ENCODE measurements around the gene MAP3K12. TPM values are rescaled to one million over a fixed set of nuclear protein-coding genes. Genes with fewer than 3 reads are reported as not detected.

The MAP3K12 gene
- total RNA-seq, 1 donor from 2014 or later = 6.0 TPM

DNA sequence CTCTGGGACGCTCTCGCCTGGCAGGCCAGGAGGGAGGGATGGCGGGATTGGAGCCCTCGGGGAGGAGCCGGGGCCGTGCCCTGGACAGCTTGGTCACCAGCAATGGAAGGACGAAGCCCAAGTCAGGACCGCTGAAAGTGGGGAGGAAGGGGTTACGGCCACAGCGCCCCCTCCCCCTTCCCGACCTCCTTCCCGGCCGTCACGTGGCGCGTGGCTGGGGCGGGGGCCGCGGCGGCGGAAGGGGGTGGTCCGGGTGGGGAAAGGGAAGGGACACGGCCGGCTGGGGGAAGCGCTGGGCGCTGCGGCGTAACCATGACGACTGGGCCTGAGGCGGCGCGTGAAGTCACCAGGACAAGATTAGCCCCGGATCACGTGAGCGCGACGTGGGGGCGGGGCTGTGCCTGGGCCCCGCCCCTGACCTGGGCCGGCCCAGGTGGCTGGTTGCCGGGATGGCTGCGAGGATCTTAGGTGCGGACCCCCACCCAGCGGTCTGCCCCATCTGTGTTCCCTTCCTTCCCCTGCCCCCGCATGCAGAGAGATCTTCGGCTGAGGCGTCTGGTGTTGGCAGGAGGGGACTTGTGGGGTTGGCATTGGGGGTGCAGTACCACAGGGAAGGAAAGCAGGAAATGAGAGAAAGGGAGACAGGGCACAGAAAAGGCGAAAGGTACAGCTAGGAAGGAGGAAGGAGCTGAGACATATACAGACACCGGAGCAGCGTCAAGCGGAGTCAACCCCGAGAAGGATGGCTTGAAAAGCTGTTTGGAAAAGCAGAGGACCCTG, 6.2 kb downstream of the MAP3K12 start:
- TF ChIP-seq, protein P1, sequence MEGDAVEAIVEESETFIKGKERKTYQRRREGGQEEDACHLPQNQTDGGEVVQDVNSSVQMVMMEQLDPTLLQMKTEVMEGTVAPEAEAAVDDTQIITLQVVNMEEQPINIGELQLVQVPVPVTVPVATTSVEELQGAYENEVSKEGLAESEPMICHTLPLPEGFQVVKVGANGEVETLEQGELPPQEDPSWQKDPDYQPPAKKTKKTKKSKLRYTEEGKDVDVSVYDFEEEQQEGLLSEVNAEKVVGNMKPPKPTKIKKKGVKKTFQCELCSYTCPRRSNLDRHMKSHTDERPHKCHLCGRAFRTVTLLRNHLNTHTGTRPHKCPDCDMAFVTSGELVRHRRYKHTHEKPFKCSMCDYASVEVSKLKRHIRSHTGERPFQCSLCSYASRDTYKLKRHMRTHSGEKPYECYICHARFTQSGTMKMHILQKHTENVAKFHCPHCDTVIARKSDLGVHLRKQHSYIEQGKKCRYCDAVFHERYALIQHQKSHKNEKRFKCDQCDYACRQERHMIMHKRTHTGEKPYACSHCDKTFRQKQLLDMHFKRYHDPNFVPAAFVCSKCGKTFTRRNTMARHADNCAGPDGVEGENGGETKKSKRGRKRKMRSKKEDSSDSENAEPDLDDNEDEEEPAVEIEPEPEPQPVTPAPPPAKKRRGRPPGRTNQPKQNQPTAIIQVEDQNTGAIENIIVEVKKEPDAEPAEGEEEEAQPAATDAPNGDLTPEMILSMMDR (IDR thresholded peaks at IDR 0.05) = no peak
- Mint-ChIP-seq H3K36me3 (ENCODE audit: low read depth) (peaks cover 1% of the 10 kb centered on the region), H3K4me3 (peak overlapping the region; percentile 87), H3K27ac (peak overlapping the region; percentile 84), H3K4me1 (peaks cover 21% of the 10 kb centered on the region), H3K9me3 (no peaks in the 10 kb centered on the region), H3K27me3 (no peaks in the 10 kb centered on the region)
- ATAC-seq (ENCODE audit: low read depth) (peak; percentile 92), DNase-seq (peak; percentile 95)
- intact Hi-C loops (cut with micrococcal nuclease) = loop anchor here (1.0 to 2.0 kb wide), 3 partner anchors 8 to 172 kb away; partner anchors contain the start of genes AAAS, PRR13 and TARBP2
- CTCF ChIA-PET = interaction anchor here (1.2 to 1.4 kb wide), 2 partner anchors 11 to 169 kb away, joined by 3 to 4 read pairs; no protein-coding TSS in a partner anchor
- POLR2A ChIA-PET = interaction anchor here (0.7 to 5.3 kb wide), 6 partner anchors 7 to 52 kb away, joined by 3 to 53 read pairs (median 6); partner anchors contain the start of genes MAP3K12, PRR13 and TARBP2

DNA sequence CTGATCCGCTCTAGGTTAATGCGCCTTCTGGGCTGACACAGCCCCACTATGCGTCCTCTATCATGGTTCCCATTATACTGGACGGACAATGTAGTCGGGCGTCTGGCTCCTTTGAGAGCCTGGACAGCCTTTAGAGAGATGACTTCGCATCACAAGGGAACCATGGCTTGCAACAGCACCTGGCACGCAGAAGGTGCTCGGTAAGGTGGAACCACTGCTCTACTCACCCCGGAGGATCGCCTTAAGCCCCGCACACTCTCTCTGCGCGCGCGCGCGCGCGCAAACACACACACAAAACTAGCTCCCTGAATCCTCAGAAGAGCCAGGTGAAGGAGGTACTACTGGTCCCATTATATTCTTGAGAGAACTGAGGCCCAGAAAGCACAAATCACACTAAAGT, 7.1 kb downstream of the MAP3K12 start:
- ATAC-seq (ENCODE audit: low read depth) = no peak
- H3K4me1 Mint-ChIP-seq = peaks cover 21% of the 10 kb centered on the region
- intact Hi-C loops (cut with micrococcal nuclease) = loop anchor here (2.0 kb wide), 1 partner anchor 171 kb away; the partner anchor contains the start of gene AAAS

DNA sequence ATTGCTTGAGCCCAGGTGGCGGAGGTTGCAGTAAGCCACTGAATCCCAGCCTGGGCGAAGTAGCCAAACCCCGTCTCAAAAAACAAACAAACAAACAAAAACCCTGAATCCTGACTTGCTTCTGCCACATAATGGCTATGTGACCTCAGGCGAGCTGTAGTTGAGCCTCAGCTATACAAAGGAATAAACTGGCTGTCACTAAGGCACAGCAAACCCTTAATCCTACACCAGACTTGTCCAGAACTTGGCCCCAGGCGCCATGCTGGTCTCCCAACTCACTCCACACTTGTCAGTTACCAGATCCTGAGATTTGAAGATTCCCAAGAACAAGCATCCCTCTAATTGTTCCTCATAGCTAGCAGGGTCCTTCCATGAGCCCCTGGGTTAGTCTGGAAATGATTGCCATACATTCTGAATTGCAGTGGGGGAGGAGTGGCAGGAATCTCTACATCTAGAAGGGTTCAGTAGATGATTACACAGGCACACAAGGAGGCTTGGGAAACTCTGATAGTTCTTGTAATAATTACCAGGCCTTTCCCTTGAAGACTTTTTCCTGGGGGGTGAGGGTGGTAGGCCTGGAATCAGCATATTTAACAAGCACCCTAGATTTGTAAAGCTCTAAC, 9.9 kb downstream of the MAP3K12 start:
- H3K27me3 Mint-ChIP-seq = no peaks in the 10 kb centered on the region
- DNase-seq (no peak), ATAC-seq (ENCODE audit: low read depth) (no peak)
- TF ChIP-seq, protein P1 (IDR thresholded peaks at IDR 0.05) = no peak
- H3K9me3 Mint-ChIP-seq = no peaks in the 10 kb centered on the region
- ChIA-PET CTCF (no interaction called here), POLR2A (interaction anchor here (1.8 to 5.3 kb wide), 2 partner anchors 11 kb away, joined by 8 to 53 read pairs; partner anchors contain the start of genes MAP3K12 and TARBP2)
- peaks cover 21% of the 10 kb centered on the region for H3K4me1 Mint-ChIP-seq
- H3K36me3 Mint-ChIP-seq (ENCODE audit: low read depth) = peaks cover 16% of the 10 kb centered on the region
- no peak overlapping the region for H3K27ac Mint-ChIP-seq
- no peak overlapping the region for H3K4me3 Mint-ChIP-seq
- intact Hi-C loops (cut with micrococcal nuclease) = no loop called here

More for the DNA sequence above, 7.1 kb downstream of the MAP3K12 start:
- H3K27ac Mint-ChIP-seq = peak overlapping the region; percentile 84
- peaks cover 1% of the 10 kb centered on the region for H3K36me3 Mint-ChIP-seq (ENCODE audit: low read depth)
- H3K27me3 Mint-ChIP-seq = no peaks in the 10 kb centered on the region
- POLR2A ChIA-PET = interaction anchor here (0.6 to 5.3 kb wide), 8 partner anchors 8 to 74 kb away, joined by 3 to 53 read pairs (median 7); partner anchors contain the start of genes MAP3K12 and TARBP2
- no peaks in the 10 kb centered on the region for H3K9me3 Mint-ChIP-seq
- TF ChIP-seq, protein P1 (IDR thresholded peaks at IDR 0.05) = no peak
- H3K4me3 Mint-ChIP-seq = peak overlapping the region; percentile 87
- CTCF ChIA-PET = interaction anchor here (0.9 kb wide), 2 partner anchors 16 to 23 kb away, joined by 3 read pairs; no protein-coding TSS in a partner anchor
- no peak for DNase-seq

GRCh38 chr12:53486736-53487487, 12.3 kb downstream of the MAP3K12 start:
- Mint-ChIP-seq H3K4me3 (no peak overlapping the region), H3K9me3 (no peaks in the 10 kb centered on the region), H3K27me3 (no peaks in the 10 kb centered on the region), H3K27ac (no peak overlapping the region), H3K36me3 (ENCODE audit: low read depth) (peaks cover 32% of the 10 kb centered on the region), H3K4me1 (peaks cover 6% of the 10 kb centered on the region)
- ChIA-PET POLR2A (no interaction called here), CTCF (no interaction called here)
- DNase-seq (no peak), ATAC-seq (ENCODE audit: low read depth) (no peak)
- intact Hi-C loops (cut with micrococcal nuclease) = no loop called here
- TF ChIP-seq, protein P1 (IDR thresholded peaks at IDR 0.05) = no peak
